Renal cortical epithelial cell (primary cell): ENCODE data around the gene ADCY6. TPM values are rescaled to one million over a fixed set of nuclear protein-coding genes. Genes with fewer than 3 reads are reported as not detected.

Experiments used
- DNase-seq: peaks from one replicate; pipeline ENCODE4 v3.0.0-alpha.2; 2011; ENCODE audit warnings: low read depth
- total RNA-seq: library from RNA; depleted of rRNA; stranded (reverse); fragments of >200 nt; gene quantifications from 2 replicates; pipeline ENCODE4 v1.2.3, GENCODE V29; 2014

ADCY6 gene
- total RNA-seq, 1 donor from 2014 or later: 83.9 TPM

DNA sequence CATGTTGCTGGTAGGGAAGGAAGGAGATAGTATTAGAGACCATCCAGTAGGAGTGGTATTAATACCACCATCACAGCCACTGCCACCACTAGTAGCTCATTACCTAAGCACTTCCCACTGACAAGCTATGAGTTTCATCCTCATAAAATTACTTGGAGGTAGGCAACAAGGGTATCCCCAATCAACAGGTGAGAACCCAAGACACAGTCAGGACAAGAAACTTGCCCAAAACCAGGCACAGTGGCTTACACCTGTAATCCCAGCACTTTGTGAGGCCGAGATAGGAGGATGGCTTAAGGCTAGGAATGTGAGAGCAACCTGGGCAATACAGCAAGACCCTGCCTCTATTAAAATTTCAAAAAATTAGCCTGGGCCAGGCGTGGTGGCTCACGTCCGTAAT lies 5.5 kb downstream of the ADCY6 start:
- no peak for DNase-seq

DNA sequence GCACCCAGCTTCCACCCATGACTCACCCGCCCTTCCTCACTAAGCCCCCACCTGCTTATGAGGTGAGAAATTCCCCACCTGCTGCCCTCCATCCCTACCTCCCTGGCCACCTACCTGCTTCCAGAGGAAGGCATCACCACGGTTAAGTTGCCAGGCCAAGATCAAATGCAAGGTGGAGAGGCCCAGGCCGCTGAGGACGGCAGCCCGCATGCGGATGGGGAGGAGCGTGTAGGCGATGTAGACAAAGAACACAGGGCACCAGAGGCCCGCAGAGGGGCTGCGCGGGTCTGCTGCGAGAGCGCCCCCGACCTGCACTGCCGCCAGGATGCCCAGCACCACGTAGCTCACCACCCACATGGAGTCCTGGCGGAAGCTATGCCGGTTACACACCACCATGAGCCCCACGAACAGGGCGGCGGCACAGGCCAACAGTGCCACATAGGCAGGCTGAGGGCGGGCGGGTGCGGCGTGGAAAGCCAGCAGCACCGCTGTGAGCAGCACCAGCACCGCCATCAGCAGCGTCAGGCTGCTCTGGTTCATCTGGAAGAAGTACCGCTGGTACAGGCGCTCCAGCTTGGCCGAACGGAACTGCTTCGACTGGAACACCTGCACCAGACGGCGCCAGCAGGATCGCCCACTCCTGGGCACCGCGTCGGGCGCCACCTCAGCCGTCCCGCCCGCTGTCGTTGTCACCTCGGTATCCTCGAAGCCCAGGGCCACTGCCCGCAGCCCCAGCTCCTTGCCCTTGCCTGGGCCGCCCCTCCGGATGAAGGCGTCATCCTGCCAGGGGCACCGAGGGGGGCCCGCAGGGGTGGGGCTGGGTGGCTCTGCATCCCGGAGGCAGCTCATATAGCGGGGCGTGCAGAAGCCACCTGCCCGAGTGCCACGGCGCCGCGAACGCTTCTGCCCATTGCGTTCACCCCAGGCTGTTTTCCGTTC lies 6.2 kb downstream of the ADCY6 start:
- no peak for DNase-seq

DNA sequence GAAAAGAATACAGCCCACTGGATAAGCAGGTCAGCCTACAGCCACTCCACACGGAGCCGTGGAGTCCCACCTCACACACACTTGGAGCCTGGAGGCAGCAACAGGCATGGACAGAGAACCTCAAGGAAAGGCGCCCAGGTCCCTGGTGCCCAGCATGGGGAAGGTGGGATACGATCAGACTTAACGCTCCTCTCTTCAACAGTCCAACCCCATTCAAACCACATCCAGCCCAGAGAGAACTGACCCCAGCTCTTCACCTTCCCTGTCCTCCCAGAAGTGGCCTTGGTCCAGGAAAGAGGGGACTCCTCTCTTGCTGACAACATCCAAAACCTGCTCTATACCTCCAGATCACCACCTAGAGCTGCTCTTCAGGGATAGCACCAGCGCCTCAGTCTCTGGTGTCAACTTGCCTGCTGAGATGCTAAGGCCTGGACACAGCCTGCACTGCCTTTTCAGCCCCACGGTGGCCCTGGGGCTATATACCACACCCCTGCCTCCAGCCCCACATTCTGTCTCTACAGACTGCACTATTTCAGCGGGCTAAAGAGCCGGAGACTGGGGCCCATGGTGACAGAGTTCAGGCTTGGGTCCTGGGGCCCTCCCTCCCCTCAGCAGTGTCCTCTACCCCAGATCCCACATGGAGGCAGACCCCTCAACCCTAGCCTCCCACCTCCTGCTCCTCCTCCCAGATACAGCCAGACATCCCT lies 7.0 kb downstream of the ADCY6 start:
- DNase-seq: no peak

DNA sequence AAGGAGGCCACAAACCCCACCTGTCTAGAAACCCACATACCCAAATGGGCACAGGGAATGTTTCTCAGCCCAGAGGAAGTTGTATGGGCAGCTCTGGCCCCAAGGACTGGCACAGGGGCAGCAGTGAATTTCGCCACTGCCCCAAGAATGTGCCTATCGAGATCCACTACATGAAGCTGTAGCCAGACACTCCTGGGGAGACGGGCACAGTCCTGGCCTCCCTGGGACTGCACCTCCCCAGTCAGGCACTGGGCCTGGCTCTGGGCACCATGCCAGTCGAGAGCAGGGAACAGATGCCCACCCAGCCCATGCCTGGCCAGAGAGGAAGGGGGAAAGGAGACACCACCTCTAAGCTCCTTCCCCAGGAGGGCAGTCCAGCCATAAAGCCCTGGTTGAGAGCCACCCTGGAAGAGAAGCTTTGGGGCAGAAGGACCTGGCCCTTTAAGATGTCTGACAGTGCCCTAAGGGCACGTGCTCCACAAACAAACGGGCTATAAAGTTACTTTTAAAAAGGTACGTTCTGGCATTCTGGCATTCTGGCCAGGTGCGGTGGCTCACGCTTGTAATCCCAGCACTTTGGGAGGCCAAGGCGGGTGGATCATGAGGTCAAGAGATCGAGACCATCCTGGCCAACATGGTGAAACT lies 8.4 kb downstream of the ADCY6 start:
- DNase-seq: no peak

DNA sequence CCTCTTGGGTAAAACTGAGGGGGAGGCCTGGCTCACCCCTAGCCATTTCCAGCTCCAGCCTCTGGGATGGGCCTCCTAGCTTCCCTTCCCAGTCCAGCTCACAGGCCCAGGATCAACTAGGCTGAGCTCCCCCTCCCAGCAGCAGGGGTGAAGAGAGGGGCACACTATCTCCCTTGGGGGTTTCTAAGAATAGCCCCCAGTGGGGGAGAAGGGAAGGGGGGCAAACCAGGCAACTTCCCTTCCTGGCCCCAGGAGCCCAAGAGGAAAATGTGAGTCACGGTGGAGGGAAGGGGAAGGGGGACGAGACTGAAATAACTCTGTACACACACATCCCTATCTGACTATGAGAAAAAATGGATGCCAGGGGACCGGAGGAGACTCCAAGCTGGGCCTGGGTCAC lies 9.0 kb downstream of the ADCY6 start:
- no peak for DNase-seq

DNA sequence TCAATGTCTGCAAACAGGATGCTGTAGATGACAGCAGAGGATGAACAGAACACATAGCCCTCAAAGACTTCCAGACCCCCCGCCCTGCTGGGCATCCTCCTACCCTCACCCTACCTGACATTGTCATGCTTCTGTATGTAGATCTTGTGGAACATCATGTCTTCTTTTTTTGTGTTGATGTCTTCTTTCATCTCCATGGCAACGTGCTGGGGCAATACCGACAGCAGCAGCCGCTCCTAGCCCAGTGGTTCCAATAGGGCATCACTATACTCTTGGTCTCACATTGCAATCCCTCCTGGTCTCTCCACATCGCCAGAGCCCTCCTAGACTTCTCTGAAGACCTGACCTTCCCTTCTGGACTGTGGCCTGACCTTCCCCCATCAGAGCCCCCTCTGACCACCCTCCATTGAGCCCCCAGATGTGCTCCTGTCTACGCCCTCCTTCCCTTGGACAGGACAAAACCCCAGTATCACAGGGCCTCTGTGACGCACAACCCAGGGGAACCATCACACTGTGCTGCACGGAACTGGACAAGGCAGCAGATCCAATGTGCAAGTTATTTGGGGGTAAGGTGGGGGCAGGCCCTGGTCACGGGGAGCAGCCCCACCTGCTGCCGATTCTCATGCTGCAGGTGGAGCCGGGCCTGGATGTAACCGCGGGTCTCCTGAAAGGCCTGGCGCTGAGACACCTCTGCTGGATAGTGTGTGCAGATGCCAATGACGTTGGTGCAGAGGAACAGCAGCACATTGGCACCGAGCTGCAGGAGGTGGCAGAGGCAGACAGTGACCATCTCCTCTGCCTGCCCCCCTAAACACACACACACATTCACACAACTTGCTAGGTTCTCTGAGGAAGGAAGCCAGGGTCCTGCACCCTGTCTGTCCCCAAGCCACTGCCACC lies 11.1 kb downstream of the ADCY6 start:
- DNase-seq: no peak

DNA sequence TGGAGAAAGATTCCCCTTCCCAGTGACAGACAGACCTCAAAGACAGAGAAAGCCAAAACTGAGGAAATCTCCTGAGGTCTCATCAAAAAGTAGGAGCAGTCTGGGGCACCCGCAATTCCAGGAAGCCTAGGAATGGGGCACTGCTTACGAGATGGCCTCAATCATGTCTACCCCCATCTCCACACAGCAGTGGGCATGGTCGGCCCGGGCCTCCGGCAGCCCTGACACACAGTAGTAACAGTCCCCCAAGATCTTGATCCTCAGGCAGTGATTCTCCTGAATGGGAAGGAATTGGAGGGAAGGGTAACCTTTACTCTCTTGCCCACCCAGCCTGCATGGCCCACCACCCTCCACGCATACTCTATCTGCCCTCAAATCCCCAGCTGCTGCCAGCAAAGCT lies 11.9 kb downstream of the ADCY6 start:
- no peak for DNase-seq

DNA sequence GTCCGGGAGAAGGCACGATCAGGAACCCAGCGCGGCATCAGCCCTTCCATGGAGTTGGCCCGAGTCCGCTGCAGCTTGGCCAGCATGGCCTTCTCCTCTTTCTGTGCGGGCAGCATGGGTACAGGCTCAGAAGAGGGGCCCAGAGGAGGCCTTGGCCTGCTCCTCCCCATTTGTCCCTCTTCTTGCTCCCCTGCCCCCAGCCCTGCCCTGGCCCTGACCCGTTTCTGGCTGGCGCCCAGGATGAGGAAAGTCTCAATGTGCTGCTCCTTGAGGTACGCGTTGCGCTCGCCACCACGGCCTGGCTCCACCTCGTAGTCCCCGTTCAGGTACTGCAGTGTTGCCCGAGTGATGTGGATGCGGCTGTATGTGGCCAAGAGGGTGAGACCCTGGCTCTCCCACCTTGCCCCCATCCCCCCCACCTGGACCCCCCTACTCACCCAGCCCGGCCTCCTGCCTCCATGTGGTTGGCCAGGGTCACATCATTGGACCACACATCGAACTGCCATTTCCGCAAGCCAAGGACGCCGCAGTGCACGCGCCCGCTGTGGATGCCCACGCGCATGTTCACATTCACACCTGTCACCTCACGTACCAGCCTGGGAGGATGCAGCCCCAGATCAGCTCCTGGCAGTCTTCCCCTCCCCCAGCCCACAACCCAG lies 12.8 kb downstream of the ADCY6 start:
- DNase-seq: no peak

DNA sequence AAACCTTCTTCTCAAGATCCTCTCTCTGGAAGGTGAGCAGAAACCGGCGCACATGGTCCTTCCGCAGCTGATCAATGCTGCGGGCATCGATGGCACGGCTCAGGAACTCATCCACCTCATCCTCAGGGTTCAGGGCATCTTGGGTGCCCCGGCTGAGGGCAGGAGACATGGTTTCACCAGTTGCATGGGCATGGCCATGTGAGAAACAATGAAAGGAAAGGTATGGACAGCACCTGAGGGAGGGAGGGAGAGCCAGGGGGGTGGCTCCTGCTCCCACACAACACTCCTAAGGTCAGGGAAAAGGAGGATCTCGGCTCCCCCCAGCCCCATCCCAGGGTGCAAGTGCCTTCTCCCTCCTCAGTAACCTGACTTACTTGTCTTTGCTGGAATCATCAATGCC lies 13.6 kb downstream of the ADCY6 start:
- no peak for DNase-seq

DNA sequence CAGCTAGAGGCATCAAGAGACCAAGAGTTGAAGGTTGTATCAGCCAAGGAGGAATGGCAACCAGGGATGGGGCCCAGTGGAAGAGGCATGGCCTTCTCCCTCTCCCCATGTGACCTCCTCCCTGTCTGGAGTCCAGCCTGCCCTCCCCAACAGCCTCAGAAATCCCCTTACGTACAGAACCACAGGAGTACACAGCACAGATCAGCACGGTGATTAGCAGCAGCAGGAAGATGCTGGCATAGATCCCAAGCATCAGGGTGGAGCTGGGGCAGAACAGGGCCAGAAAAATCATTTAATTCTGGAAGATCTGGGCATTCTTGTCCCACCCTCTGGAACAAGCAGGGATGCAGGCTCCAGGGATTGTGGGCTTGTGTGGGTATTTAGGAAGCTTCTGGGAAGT lies 14.4 kb downstream of the ADCY6 start:
- no peak for DNase-seq

DNA sequence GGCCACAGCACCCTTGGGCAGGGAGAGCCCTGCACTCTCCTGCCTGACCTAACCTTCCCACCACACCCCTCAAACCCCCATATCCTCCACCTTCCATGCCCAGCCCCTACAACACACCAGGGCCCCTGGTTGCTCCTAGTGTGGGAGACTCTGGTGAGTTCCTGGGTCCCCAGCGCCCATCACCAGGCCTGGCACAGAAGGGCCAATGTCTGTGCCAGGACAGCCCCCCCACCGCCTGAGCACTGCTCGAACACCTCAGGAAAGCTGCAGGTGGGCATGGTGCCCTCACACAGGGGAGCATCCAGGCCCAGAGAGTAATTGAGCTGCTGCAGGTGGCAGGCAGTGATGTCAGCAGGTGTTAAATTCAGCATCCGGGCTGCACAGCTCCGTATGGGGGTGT lies 15.2 kb downstream of the ADCY6 start:
- DNase-seq: no peak

DNA sequence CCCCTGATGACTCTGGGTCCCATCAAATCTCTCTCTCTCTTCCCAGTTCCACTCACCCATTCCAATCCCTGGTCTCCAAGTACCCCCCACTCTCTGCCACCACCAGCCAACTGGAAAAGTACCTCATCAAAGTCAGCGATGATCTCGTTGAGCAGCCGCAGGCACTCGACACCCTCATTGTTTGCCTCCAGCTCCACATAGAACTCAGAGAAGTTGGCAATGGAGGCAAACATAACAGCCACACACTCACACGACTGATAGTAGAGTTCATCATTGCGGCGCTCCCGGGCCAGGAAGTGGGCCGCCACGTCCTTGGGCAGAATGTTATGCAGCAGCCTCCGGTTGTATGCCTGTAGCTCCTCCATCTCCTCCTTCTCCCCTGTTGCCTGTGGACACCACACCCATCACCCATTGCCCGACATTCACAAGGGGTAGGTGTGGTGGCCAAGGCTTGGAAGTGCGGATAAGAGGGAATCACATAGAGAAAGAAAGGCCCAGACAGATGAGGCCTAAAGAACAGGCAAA lies 17.2 kb downstream of the ADCY6 start:
- no peak for DNase-seq

DNA sequence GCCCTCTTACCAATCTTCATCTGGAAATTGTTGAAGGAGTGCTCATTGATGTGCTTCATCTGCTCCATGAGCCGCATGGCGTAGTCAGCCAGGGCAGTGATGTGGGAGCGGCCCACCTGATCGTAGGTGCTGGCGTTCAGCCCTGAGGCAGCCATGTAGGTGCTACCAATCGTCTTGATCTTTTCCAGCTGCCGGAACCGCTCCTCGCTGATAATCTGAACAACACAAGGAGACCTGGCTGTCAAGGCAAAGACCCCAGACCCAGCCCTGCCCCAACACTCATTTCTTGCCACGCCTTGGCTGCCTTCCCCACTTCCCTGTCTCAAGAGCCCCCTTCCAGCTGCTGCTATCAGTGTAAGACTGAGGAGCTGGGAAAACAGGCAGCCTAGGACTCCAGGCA lies 18.1 kb downstream of the ADCY6 start:
- DNase-seq: no peak

DNA sequence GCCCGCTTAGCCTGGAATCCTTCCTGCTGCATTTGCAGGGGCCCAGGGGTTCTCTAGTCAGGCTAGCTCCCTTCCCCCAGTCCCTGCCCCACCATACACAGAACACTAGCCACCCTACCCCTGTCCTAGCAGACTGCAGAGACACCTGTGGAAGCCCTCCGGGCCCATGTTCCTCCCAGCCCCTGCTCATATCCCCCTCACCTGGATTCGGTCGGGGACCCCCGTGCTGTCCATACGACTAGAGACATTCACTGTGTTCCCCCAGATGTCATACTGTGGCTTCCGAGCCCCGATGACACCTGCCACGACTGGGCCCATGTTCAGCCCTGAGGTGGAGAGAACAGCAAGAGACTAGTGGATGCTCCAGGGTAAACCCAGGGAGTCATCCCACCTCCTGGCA lies 20.2 kb downstream of the ADCY6 start:
- DNase-seq: no peak

DNA sequence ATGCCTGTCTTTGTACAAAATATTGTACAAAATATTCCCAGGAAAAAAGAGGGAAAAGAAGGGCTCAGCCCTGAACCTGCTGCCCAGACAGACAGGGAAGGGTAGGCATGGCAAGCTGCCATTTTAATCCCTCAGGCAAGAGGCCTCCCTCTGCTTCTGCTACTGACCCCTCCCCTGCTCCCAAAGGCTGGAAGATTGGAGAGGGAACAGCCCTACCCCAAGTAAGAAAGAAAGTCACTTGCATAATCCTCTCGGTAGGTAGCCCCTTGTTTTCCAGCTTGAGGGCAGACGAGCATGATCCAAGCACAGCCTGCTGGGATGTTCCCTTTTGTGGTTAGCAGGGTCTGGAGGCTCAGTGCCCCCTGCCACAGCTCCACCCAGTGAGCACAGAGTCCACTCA lies 20.7 kb downstream of the ADCY6 start:
- no peak for DNase-seq

DNA sequence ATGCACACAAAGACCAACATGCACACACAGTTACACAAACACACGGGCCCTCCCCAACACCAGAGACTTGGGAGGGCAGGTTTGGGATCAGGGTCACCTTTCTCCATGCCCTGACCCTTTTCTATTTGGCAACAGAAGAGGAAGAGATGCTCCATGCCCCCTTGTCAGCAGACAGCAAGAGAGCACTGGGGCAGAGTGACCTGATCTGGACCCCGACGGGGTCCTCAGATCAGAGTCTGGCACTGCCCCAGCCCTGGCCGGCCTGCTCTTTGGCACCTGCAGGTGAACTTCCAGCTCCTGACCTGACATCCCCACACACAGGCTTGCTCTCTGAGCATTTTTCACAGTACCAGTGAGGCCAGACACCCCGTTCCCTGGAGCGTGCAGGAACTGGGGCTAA lies 21.4 kb downstream of the ADCY6 start:
- no peak for DNase-seq

DNA sequence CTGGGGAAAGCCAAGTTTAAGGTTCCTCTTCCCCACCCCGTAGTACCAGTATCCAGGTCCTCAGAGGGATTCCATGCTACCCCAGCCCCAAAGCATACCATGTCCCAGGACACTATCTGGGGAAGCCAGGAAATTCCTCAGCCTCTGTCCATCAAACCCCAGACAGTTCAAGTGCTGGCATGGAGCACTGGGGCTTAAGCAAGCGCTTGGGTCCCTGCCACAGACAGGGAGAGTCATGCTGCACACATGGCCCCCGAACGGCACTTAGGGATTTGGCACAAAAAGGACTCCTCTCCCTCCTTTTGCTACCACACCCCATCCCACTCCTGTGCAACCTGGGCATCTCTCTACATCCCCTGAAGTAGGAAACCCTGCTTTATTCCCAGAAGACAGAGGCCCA lies 21.8 kb downstream of the ADCY6 start:
- DNase-seq: no peak

DNA sequence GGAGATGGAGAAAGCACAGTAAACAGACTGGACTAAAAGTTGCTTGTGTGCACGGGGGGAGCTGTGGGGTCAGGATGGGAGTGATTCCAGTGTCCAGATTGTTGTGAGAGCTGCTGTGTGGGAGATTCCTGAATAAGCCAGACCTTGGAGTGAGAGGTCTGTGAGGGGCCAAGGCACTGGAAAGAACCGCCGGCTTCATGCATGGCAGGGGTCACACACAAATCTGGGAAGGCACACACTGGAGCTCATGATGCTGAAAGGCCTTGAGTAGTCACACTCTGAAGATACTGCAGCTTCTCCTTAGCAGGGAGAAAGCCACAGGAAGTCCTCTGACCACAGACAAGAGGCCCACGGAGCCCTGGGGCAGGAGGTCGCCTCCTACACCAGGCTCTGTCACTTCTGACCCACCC lies 23.1 kb downstream of the ADCY6 start:
- DNase-seq: no peak

DNA sequence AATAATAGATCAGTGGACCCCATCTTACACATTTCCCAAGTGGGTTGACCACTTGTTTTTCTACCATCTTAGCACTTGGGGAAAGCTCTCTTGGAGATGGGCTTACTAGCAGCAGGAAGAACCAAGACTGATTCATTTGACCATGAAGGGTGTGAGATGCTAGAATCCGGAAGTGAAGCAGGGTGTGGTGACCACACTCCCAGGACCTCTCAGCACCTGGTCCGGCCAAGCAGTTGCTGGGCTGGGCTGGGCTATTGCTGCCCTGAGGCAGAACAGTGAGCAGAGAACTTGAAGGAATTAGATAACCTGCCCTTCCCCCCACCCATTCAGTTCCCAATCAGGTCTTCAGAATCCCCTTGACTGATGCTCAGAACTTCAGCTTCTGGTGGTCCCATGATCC lies 24.4 kb downstream of the ADCY6 start:
- peak; percentile 54 for DNase-seq

DNA sequence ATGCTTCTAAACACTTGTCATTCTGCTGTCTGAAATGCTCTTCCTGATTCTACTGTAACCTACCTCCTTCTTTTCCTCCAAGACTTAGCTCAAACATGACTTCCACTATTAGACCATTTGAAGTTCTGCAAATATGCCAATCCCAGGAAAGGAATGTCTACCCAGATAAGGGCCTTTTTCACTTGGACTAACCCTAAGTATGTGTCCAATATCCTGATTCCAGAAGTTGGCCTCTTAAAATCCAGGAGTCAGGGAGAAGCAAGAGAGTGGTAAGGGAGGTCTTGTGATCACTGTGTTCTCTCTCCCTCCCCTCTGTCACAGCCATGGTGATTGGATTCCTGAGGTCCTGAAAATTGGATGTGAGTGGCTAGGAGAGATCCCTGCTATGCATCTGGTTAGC lies 30.2 kb downstream of the ADCY6 start:
- DNase-seq: no peak

DNA sequence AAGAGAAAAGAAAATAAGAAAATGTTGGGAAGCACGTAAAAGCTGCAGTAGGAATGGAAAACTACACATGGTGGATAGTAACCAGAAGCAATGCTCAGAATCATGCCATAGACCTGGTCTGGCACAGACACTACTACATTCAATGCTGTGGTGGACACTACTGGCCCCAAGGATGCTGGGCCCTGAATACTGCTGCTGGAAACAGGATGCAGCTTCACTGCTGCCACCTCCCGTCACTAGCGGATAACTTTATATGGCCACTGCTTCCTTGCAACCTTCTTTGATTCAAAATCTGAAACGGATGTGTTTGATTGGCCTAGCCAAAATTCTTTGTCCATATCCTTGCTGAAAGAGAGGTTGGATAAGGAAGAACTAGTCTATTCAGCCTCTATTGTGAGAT lies 30.7 kb downstream of the ADCY6 start:
- DNase-seq: no peak
